Inflammatory macrophage treated with lipopolysaccharide for 4 hours (primary cell): Measurements from ENCODE around the gene ZNF639.
"Not testable (repeated sequence)": the region's sequence is repeated elsewhere in the genome, so short reads cannot be mapped to it uniquely, and the experiment has no call there.

Source experiments
- DNase-seq: peaks from one replicate; pipeline ENCODE4 v3.0.0-alpha.2; 2020

Gene ZNF639, protein sequence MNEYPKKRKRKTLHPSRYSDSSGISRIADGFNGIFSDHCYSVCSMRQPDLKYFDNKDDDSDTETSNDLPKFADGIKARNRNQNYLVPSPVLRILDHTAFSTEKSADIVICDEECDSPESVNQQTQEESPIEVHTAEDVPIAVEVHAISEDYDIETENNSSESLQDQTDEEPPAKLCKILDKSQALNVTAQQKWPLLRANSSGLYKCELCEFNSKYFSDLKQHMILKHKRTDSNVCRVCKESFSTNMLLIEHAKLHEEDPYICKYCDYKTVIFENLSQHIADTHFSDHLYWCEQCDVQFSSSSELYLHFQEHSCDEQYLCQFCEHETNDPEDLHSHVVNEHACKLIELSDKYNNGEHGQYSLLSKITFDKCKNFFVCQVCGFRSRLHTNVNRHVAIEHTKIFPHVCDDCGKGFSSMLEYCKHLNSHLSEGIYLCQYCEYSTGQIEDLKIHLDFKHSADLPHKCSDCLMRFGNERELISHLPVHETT

DNA sequence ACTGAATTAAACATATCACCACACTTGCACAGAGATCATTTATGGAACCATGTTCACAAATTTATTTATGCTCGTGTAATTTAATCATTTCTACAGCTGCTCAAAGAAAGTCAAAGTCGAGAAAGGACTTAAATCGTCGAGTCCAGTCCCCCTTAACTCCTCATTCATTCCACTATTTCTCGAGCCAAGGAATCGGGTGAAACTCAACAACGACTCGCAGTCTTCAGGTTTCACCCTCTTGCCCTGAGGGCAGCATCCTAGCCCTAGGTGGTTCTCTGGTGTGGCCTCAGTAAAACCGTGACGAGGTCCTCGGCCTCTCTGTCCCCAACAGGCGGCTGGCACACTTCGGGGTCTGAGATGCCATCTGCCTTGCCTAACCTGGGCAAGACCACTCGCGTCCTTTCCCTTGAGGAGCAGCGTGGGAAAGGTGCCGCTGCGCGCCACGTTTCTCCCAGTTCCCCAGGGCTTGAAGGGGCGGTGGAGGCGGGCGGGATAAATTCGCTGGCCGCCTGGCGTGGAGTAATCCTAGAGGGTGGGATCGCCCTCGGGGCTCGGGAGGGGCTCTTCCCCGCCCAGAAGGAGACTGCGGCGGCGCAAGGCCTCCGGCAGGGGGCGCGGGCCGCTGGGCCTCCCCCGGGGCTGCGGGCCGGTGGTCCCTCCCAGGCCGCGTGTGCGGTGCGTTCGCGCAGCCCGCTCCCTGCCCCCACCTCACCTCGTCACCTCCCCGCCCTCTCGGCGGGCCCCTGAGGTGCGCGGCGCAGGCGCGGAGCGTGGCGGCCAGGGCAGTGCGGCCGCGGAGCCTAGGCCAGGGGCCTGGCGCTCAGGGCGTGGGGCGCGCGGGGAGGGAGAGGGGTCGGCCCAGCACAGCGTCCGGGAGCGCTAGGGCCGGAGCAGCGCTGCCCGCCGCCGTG lies at the start of gene ZNF639:
TSS of gene ZNF639 (plus strand) at position 746 of the 911 bp plus-strand sequence. CDS start 5,263 bp downstream, outside the sequence.
- peak; percentile 79 for DNase-seq

DNA sequence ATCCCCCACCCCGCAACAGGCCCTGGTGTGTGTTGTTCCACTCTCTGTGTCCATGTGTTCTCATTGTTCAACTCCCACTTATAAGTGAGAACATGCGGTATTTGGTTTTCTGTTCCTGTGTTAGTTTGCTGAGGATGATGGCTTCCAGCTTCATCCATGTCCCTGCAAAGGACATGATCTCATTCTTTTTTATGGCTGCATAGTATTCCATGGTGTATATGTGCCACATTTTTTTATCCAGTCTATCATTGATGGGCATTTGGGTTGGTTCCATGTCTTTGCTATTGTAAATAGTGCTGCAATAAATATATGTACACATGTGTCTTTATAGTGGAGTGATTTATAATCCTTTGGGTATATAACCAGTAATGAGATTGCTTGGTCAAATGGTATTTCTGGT lies 48.4 kb upstream of the ZNF639 start:
- not testable (repeated sequence) for DNase-seq

DNA sequence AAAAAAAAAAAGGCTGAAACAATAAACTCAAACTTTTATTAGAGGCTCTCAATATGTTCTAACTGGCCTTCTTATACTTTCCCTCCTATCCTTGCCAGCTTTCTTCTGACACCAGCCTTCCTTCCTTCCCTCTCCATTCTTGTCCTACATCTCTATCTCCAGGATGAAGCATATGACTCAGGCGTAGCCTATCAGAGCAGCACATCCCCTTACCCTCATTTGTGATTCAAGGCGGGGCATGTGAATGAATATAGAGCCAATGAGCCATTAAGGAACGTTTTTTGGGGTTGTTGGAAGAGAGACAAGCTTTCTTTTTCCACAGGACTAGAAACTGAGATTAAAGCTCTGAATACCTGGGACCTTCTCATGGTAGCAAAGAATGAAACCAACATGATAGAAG lies 46.8 kb upstream of the ZNF639 start:
- no peak for DNase-seq

DNA sequence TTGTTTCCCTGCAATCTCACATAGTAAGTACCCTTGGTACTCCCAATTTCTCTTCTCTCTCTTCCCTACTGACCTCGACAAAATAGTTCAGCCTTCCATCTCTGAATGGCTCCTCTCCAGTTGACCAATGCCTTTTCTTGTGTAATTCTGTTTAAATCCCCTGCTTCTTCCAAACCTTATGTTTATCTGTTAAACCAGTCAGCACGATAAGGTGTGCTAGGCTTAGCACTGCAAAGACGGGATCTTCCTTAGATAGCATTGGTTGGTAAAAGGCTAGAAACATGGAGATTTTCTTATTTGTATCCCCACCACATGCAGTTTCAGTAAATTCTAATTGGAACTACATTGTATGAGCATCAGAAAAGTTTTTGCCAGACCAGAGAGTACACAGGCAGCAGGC lies 46.1 kb upstream of the ZNF639 start:
- no peak for DNase-seq

DNA sequence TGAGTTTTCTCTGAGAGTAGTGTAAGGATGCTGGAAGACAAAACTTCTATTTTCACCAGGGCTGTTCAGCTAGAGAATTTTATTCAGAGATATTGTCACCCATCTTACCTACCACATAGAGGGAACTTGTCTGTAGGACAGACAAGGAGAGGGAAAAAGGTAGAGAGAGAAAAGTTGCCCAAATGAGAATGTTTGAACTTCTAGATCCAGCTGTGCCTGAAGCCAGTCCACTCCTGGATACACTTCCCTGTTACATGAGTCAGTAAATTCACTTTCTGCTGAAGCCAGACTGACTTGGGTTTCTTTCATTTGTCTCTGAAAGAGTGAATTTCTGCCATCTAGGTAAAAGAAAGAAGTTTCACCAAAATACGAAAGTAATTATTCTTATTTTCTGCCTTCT lies 44.7 kb upstream of the ZNF639 start:
- DNase-seq: no peak

DNA sequence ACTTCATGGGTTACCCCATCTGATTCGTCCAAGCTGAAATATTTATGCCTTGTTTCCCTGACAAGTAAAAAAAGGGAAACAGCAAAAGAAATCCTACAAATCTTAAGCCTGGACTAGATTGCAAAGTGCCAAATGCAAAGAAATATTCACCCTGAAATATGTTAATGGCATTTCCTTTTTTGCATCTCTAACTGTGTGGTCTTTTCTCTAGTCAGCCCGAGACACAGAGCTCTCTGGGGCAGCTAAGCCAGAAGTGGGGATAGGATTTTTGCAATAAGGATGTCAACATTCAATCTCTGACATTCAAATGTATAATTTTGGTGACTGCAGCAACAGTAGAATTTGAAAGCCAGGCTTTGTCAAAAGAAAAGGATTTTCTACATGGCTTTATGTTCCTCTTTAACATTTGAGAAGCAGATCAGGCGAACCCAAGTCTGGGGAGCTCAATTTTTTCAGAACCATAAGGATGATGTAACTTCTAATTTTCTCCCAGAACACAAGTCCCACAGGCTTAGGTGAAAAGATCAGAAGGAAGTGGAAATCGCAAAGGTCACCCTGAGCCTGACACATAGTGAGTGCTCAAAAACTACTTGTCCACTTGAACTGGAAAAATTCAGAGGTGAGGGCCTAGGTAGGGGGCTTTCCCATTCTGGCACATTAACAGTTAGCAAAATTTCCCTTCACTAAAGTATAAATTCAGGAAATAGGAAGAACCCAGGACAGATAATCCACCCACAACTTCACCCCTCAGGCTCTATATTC lies 43.7 kb upstream of the ZNF639 start:
- no peak for DNase-seq

DNA sequence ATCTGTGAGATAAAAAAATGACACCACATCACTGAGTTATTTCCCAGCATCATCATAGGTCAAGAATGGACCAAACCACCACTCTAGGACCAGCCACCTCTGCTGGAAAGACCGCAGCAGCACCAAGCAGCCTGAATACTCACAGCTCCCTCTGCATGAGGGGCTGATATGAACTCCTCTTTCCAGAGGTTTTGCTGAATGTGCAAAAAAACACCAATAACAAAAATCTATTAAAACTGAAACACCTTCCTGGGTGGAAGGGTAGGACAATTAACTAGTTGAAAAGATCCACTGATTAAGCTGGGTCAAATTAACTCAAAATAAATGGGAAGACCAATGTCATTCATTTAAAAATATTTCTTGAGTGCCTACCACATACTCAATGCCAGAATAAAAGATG lies 43.0 kb upstream of the ZNF639 start:
- DNase-seq: no peak

DNA sequence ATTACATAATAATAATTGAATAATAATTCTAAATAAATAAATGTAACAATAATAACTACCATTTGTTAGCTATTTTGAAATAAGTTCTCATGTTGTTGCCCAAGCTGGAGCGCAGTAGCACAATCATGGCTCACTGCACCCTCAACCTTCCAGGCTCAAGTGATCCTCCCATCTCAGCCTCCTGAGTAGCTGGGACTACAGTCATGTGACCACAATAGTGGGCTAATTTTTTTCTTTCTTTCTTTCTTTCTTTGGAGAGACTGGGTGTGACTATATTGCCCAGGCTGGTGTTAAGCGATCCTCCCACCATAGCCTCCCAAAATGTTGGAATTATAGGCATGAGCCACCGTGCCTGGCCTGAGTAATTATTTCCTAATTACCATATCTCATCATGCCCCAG lies 41.0 kb upstream of the ZNF639 start:
- DNase-seq: no peak

DNA sequence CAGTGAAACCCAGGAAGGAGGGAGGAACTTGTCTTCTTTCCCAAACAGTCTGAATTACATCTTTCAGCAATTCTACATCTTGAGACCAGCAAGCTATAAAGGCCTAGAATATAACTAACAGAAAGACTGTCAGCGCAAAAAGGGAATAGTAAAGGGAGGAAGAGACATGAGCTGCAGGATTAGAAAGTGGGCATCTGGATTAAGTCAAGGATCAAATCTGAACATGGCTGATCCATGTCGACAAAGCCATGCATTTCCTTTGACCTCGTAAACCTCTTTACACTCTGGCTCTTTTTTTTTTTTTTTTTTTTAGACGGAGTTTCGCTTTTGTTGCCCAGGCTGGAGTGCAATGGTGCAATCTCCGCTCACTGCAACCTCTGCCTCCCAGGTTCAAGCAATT lies 36.5 kb upstream of the ZNF639 start:
- DNase-seq: no peak

DNA sequence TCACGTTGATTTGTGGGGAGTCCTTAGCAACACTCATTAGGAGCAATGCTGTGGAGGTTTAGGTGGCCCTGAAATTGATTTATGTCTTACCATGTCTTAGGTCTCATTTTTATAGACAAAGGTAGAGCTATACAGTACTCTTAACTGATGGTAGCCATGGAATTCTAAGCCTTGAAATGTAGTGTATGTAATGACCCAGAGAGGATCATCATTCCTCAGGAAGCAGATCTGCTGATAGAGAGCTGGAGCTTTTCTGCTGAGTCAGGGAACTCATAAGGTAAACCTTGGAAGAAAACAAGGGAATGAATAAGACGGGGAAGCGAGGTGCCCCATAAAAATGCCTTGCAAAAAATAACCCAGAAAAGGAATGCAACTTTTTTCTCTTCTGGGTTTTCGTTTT lies 34.0 kb upstream of the ZNF639 start:
- DNase-seq: no peak

DNA sequence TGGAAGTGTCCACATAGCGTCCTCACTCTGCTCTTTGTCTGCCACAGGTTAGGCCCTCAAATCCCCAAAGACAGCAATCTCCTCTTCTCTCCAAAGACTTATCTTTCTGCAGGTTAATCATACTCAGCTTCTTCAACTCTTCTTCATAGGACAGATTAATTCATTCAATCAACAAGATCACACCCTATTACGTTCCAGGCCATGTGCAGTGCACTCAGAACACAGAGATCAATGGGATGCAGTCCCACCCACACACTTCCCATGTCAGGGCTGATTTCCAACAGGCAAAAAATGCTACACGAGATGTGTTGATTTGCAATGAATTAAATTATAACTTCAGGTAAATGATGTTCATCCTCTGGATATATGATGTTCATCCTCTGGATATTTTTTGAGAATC lies 33.5 kb upstream of the ZNF639 start:
- DNase-seq: no peak

DNA sequence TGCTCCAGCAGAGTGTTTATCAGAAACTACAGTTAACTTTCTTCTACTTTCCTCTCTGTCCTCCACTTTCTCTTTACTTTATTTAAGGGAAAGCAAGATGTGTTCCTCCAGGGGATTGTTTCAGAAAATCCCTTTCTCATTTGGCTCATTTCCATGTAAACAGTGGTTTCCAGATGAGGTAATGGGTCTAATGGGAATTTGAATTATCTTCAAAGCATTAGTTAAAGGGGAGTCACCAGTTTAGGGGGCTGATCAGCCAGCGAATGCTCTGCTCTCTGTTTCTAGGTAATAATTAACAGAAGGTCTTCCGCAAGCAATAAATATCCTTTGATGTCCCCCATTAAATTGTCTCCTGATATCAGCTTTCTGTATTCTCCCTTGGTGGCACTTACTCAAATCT lies 30.4 kb upstream of the ZNF639 start:
- no peak for DNase-seq

DNA sequence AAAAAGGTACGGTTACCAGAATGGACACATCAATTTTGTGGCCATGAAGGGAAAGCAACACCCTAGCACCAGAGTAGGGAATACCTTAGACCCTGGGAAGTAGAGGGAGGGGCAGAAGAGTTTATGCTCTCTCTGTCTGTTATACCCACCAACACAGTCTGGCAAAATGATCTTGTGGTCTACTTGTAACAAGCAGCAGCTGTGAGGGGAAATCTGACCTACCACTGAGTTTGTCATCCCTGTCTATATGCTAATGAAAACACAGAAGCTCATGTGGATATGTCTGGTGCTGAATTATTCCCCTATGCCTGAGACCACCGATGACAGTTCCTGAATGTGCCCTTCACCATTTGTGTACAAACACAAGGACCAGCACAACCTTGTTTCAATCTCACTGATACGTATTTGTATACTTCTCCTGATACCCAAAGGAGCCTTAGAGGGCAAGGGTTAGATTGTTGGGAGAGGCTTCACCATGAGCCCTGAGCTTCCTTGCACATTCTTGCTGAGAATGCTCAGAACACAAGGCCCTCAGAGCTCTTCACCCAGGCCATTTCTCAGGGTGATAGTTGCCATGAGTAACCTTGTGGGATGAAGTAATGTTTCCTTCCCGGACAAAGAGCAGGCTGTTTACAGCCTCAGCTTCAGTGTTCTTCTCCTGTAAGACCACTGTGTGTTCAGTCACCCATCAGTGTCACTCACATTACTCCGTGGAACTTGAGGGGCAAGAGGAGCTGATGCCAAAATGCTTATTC lies 24.7 kb upstream of the ZNF639 start:
- no peak for DNase-seq

DNA sequence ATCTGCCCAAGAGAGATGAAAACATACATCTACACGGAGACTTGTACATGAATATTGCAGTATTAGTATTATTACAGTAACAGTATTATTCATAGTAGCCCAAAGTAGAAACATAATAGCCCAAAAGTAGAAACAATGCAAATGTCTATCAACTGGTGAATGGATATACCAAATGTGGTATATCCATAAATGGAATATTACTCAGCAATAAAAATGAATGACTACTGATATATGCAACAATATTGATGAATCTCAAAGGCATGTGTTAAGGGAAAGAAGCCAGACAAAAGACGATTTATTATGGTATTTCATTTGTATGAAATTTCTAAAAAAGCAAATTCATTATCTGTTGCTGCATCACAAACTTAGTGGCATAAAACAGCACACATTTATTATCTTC lies 23.5 kb upstream of the ZNF639 start:
- DNase-seq: no peak

DNA sequence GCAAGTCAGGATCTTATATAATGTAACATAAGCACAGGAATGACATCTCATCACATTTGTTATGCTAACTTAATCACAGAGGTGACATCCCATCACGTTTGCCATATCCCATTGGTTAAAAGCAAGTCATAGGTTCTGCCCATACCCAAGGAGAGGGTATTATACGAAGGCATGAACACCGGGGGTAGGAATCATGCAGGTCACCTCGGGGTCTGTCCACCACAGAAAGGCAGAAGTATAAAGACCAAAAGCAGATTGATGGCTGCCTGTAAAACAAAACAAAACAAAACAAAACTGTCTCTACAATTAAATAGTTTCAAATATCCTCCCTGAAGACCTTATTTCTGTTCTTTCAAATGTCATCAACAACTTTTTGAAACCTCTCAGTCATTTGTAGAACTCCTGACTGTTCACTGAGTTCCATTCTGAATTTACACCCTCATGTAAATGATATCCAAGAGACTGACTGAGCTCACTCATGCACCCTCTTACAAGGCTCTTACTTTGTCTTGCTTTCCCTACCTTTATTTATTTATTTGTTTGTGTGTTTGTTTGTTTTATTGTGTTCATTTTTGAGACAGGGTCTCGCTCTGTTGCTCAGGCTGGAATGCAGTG lies 22.7 kb upstream of the ZNF639 start:
- DNase-seq: no peak

DNA sequence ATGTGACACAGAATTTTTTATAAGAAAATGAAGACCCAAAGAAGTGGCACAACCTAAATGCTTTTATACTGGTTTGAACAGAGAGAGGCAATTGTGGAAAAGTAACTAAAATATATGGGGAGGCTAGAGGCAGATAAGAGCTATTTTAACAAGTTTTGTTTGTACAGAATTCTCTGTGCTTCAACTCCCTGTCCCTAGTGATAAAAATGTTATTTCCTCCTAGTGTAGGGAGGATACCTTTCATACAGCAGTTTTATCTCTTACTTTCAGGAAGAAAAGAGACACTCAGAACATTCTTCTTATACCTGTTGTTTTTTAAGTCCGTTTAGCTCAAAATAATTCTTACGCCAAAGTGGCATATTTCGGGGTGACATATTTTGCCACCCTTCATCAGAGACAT lies 21.2 kb upstream of the ZNF639 start:
- DNase-seq: no peak

DNA sequence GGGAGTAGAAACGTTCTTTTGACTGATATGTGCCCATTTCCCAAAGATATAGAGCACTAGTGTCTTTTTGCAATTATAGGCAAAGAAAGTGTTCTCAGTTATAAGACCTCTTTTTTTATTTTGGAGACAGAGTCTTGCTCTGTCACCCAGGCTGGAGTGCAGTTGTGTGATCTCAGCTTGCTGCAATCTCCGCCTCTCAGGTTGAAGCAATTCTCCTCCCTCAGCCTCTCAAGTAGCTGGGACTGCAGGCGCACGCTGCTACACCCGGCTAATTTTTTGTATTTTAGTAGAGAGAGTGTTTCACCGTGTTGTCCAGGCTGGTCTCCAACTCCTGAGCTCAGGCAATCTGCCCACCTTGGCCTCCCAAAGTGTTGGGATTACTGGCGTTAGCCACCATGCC lies 20.7 kb upstream of the ZNF639 start:
- no peak for DNase-seq

DNA sequence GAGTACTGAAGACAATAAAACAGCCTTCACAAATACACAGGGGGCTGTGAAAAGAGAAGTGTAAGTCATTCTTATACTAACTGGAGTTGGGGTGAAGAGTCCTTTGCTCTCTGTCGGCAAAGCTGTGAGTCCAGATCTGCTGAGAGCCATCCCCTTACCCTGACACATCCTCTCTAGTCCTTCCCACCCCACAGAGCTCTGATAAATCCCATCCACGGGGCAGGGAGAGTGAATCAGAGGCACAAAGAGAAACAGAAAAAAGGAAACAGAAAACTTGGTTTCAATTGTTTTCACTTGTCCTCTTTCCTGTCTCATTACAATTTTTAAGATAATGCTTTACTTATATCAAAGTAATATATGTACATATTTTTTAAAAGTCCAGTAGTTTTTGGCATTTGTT lies 18.2 kb upstream of the ZNF639 start:
- peak; percentile 15 for DNase-seq

DNA sequence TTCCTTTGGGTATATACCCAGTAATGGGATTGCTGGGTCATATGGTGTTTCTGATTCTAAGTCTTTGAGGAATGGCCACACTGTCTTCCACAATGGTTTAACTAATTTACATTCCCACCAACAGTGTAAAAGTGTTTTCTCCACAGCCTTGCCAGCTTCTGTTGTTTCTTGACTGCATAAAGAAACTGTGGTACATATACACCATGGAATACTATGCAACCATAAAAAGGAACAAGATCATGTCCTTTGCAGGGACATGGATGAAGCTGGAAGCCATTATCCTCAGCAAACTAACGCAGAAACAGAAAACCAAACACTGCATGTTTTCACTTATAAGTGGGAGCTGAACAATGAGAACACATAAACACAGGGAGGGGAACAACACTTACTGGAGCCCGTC lies 15.5 kb upstream of the ZNF639 start:
- DNase-seq: not testable (repeated sequence)

DNA sequence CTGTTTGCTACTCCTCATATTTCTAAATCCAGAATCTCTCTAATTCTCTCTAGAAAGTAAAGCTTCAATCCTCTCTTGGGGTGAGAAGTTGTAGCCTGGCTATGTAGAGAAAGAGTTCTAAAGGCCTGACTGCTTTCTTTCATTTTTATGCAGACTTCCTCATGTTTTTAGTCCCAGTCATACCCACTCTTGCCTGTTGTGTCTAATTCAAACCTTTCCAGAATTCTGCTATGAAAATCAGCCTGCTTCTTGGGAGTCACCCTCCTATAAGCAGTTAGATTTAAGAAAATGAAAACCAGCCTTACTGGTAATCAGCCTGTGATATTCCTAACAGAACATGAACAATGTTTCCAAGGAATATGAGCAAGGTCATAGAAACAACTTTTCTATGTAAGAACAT lies 14.8 kb upstream of the ZNF639 start:
- no peak for DNase-seq

DNA sequence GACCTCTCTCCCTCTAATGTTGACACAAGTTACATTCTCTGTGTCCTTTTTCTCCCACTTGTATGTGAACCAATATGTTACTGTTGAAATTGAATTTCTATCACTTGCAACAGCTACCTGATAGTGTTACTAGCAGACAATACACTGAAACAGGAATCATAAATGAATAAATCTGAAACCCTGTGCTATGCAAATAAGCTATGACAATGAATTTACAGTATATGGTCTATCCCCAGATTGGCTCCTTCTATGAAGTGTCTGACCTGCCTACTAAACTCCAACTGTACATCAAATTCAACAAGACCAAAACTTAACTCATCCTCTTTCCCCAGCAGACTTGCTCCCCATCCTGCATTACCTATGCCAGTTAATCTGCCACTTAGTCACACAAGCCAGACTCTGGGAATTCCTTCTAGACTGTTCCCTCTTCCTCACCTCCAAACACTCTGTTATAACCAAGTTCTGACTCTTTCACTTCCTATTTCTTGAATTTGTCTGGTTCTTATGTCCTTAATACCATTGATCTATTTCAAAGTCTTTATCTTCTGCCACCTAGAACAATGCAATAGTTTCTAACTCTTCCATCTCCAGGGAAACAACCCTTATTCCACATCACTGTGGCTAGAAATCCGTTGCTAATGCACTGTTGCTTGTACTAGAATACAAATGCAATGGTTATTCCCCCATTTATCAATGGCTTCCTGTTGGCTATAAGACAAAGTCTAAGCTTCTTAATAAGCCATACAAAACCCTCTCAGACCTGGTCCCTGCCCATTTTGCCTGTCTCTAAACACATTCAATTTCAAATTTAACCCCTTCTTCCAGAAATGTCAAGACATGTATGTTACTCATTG lies 13.4 kb upstream of the ZNF639 start:
- DNase-seq: no peak
